ENCODE measurements around the gene JUN.

DNA sequence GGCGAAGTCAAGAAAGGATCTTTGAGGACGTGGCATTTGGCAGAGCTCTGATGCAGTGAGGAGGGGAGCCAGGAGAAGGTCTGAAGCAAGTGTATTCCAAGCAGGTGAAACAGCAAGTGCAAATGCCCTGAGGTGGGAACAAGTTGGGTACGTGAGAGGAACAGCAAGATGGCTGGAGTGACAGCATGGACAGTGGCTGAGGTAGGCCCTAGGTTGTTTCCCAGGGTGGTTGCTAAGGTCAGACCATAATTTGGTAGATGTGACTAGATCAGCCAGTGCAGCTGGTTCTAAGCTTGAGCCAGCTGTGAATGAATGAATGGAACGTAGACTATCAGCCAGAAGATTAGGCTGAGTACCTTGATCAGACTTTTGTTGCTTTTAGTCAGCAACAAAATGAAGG lies 37.5 kb upstream of the JUN start:
- TF ChIP-seq ETV6 (CRISPR knock-in tag; IDR thresholded peaks at IDR 0.05) (no peak), JUN (CRISPR knock-in tag; IDR thresholded peaks at IDR 0.05) (no peak)
- TF ChIP-seq, protein P1, sequence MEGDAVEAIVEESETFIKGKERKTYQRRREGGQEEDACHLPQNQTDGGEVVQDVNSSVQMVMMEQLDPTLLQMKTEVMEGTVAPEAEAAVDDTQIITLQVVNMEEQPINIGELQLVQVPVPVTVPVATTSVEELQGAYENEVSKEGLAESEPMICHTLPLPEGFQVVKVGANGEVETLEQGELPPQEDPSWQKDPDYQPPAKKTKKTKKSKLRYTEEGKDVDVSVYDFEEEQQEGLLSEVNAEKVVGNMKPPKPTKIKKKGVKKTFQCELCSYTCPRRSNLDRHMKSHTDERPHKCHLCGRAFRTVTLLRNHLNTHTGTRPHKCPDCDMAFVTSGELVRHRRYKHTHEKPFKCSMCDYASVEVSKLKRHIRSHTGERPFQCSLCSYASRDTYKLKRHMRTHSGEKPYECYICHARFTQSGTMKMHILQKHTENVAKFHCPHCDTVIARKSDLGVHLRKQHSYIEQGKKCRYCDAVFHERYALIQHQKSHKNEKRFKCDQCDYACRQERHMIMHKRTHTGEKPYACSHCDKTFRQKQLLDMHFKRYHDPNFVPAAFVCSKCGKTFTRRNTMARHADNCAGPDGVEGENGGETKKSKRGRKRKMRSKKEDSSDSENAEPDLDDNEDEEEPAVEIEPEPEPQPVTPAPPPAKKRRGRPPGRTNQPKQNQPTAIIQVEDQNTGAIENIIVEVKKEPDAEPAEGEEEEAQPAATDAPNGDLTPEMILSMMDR (IDR thresholded peaks at IDR 0.05), result no peak
